ENCODE results near the gene NRL. TPM values are rescaled to one million over a fixed set of nuclear protein-coding genes. Genes with fewer than 3 reads are reported as not detected.

NRL gene
- total RNA-seq, 1 donor from 2014 or later = 0.48 TPM

- no peak overlapping the region for H3K27ac ChIP-seq (ENCODE audit: low read depth, low read length)
- Mint-ChIP-seq H3K9me3 (ENCODE audit: unreplicated experiment) (no peaks in the 10 kb centered on the region), H3K36me3 (ENCODE audit: low read depth, unreplicated experiment) (no peaks in the 10 kb centered on the region), H3K27me3 (ENCODE audit: low read depth, unreplicated experiment) (peaks cover 62% of the 10 kb centered on the region), H3K4me3 (ENCODE audit: unreplicated experiment) (no peak overlapping the region), H3K4me1 (ENCODE audit: low read depth, unreplicated experiment) (no peaks in the 10 kb centered on the region), H3K27ac (ENCODE audit: unreplicated experiment) (no peak overlapping the region)
- no peaks in the 10 kb centered on the region for H3K79me2 ChIP-seq (ENCODE audit: insufficient read depth, low read length)
- no peaks in the 10 kb centered on the region for H3K36me3 ChIP-seq (ENCODE audit: insufficient read depth, low read length)
- no peaks in the 10 kb centered on the region for H4K20me1 ChIP-seq (ENCODE audit: insufficient read depth, low read length)
- no peak overlapping the region for H3K9ac ChIP-seq (ENCODE audit: low read length)
- H3K27me3 ChIP-seq (ENCODE audit: insufficient read depth, low read length) = peaks cover 3% of the 10 kb centered on the region
- TF ChIP-seq CTCF (IDR thresholded peaks at IDR 0.05; ENCODE audit: insufficient read depth, low read depth, low read length) = no peak
- no peak for TF ChIP-seq EZH2 (IDR thresholded peaks at IDR 0.05; ENCODE audit: insufficient read depth, low read length)
- H3K9me3 ChIP-seq (ENCODE audit: insufficient read depth, low read depth, low read length) = no peaks in the 10 kb centered on the region
- no peak overlapping the region for H3K4me2 ChIP-seq (ENCODE audit: low read length)
- H3K4me3 ChIP-seq (ENCODE audit: insufficient read depth, low read depth, low read length) = no peak overlapping the region
- no peaks in the 10 kb centered on the region for H3K4me1 ChIP-seq (ENCODE audit: insufficient read depth, low read length)
- H2AFZ ChIP-seq (ENCODE audit: low read depth, low read length) = no peak overlapping the region
- DNase-seq (ENCODE audit: low read depth) = no peak
- FAIRE-seq = no peak
Measured at GRCh38 chr14:24060443-24060842, 54.3 kb downstream of the NRL start.

GRCh38 chr14:24059841-24060388 lies 54.8 kb downstream of the NRL start:
- Histone ChIP-seq H3K27me3 (ENCODE audit: insufficient read depth, low read length) (peaks cover 3% of the 10 kb centered on the region), H3K9ac (ENCODE audit: low read length) (no peak overlapping the region), H3K9me3 (ENCODE audit: insufficient read depth, low read depth, low read length) (no peaks in the 10 kb centered on the region), H3K27ac (ENCODE audit: low read depth, low read length) (no peak overlapping the region), H4K20me1 (ENCODE audit: insufficient read depth, low read length) (no peaks in the 10 kb centered on the region), H3K4me2 (ENCODE audit: low read length) (no peak overlapping the region), H3K79me2 (ENCODE audit: insufficient read depth, low read length) (no peaks in the 10 kb centered on the region), H3K36me3 (ENCODE audit: insufficient read depth, low read length) (no peaks in the 10 kb centered on the region), H2AFZ (ENCODE audit: low read depth, low read length) (no peak overlapping the region), H3K4me1 (ENCODE audit: insufficient read depth, low read length) (no peaks in the 10 kb centered on the region), H3K4me3 (ENCODE audit: insufficient read depth, low read depth, low read length) (no peak overlapping the region)
- Mint-ChIP-seq H3K4me1 (ENCODE audit: low read depth, unreplicated experiment) (no peaks in the 10 kb centered on the region), H3K36me3 (ENCODE audit: low read depth, unreplicated experiment) (no peaks in the 10 kb centered on the region), H3K27me3 (ENCODE audit: low read depth, unreplicated experiment) (peaks cover 65% of the 10 kb centered on the region), H3K27ac (ENCODE audit: unreplicated experiment) (no peak overlapping the region), H3K9me3 (ENCODE audit: unreplicated experiment) (no peaks in the 10 kb centered on the region), H3K4me3 (ENCODE audit: unreplicated experiment) (no peak overlapping the region)
- DNase-seq (ENCODE audit: low read depth) = no peak
- no peak for TF ChIP-seq CTCF (IDR thresholded peaks at IDR 0.05; ENCODE audit: insufficient read depth, low read depth, low read length)
- no peak for TF ChIP-seq EZH2 (IDR thresholded peaks at IDR 0.05; ENCODE audit: insufficient read depth, low read length)
- FAIRE-seq = no peak

GRCh38 chr14:24058951-24059475 lies 55.7 kb downstream of the NRL start:
- DNase-seq (ENCODE audit: low read depth) (no peak), FAIRE-seq (no peak)
- H3K27me3 Mint-ChIP-seq (ENCODE audit: low read depth, unreplicated experiment) = peaks cover 64% of the 10 kb centered on the region
- H4K20me1 ChIP-seq (ENCODE audit: insufficient read depth, low read length) = no peaks in the 10 kb centered on the region
- no peaks in the 10 kb centered on the region for H3K36me3 ChIP-seq (ENCODE audit: insufficient read depth, low read length)
- no peaks in the 10 kb centered on the region for H3K4me1 Mint-ChIP-seq (ENCODE audit: low read depth, unreplicated experiment)
- TF ChIP-seq EZH2 (IDR thresholded peaks at IDR 0.05; ENCODE audit: insufficient read depth, low read length) (no peak), CTCF (IDR thresholded peaks at IDR 0.05; ENCODE audit: insufficient read depth, low read depth, low read length) (no peak)
- no peaks in the 10 kb centered on the region for H3K36me3 Mint-ChIP-seq (ENCODE audit: low read depth, unreplicated experiment)
- H3K4me3 Mint-ChIP-seq (ENCODE audit: unreplicated experiment) = no peak overlapping the region
- no peaks in the 10 kb centered on the region for H3K9me3 ChIP-seq (ENCODE audit: insufficient read depth, low read depth, low read length)
- H3K79me2 ChIP-seq (ENCODE audit: insufficient read depth, low read length) = no peaks in the 10 kb centered on the region
- peaks cover 3% of the 10 kb centered on the region for H3K27me3 ChIP-seq (ENCODE audit: insufficient read depth, low read length)
- H2AFZ ChIP-seq (ENCODE audit: low read depth, low read length) = no peak overlapping the region
- no peak overlapping the region for H3K4me2 ChIP-seq (ENCODE audit: low read length)
- H3K4me1 ChIP-seq (ENCODE audit: insufficient read depth, low read length) = no peaks in the 10 kb centered on the region
- H3K9ac ChIP-seq (ENCODE audit: low read length) = no peak overlapping the region
- H3K9me3 Mint-ChIP-seq (ENCODE audit: unreplicated experiment) = no peaks in the 10 kb centered on the region
- no peak overlapping the region for H3K27ac ChIP-seq (ENCODE audit: low read depth, low read length)
- no peak overlapping the region for H3K27ac Mint-ChIP-seq (ENCODE audit: unreplicated experiment)
- no peak overlapping the region for H3K4me3 ChIP-seq (ENCODE audit: insufficient read depth, low read depth, low read length)
